SU-DHL-6 (cell line): ENCODE data around the gene CIP2A.

ENCODE experiments used
- H2AFZ ChIP-seq: fragments of 200-600 bp; sonication (generic); 2 replicates; pipeline ENCODE4 v1.6.1; 2014; ENCODE audit warnings: low read depth, mild to moderate bottlenecking, moderate library complexity, mixed read lengths, antibody characterized with exemption, low read length; ENCODE audit not compliant: severe bottlenecking
- H3F3A ChIP-seq: fragments of 200-600 bp; shearing (Covaris generic); 2 replicates; pipeline ENCODE4 v1.6.0; 2016; ENCODE audit warnings: antibody characterized with exemption, mild to moderate bottlenecking; ENCODE audit not compliant: insufficient read depth
- H3K27ac ChIP-seq: fragments of 200-600 bp; sonication (generic); 2 replicates; pipeline ENCODE4 v1.5.1; 2016; ENCODE audit warnings: low read depth, mild to moderate bottlenecking, low read length, moderate library complexity, mixed read lengths
- H3K27me3 ChIP-seq: fragments of 200-600 bp; sonication (generic), shearing (Covaris generic); 2 replicates; pipeline ENCODE4 v1.6.0; 2014; ENCODE audit warnings: mild to moderate bottlenecking, low read length
- H3K36me3 ChIP-seq: fragments of 200-600 bp; sonication (generic); 2 replicates; pipeline ENCODE4 v1.6.1; 2014; ENCODE audit warnings: mild to moderate bottlenecking, low read length, mixed read lengths
- H3K4me2 ChIP-seq: fragments of 300-600, 200-600 bp; shearing (Covaris generic), sonication (generic); 2 replicates; pipeline ENCODE4 v1.6.0; 2014; ENCODE audit warnings: low read length, low read depth, mild to moderate bottlenecking; ENCODE audit not compliant: poor library complexity, severe bottlenecking
- H3K4me3 ChIP-seq: fragments of 200-600 bp; sonication (generic); 2 replicates; pipeline ENCODE4 v1.5.1; 2014; ENCODE audit warnings: antibody characterized with exemption, low read length, mild to moderate bottlenecking, mixed read lengths; ENCODE audit not compliant: insufficient read depth, poor library complexity, severe bottlenecking
- H3K79me2 ChIP-seq: fragments of 200-600 bp; sonication (generic); 2 replicates; pipeline ENCODE4 v1.6.1; 2014; ENCODE audit warnings: mild to moderate bottlenecking, low read length, moderate library complexity; ENCODE audit not compliant: insufficient read depth
- H3K9ac ChIP-seq: fragments of 200-600 bp; sonication (generic); 2 replicates; pipeline ENCODE4 v1.7.0; 2014; ENCODE audit warnings: mild to moderate bottlenecking, low read length
- H3K9me2 ChIP-seq: fragments of 200-600 bp; sonication (generic); replicated peaks from 2 replicates; pipeline ENCODE4 v1.6.1; 2014; ENCODE audit warnings: low read length; ENCODE audit not compliant: insufficient read depth
- H3K9me3 ChIP-seq: fragments of 200-600 bp; sonication (generic); 2 replicates; pipeline ENCODE4 v1.6.1; 2014; ENCODE audit warnings: low read length, mixed read lengths; ENCODE audit not compliant: insufficient read depth
- H4K20me1 ChIP-seq: fragments of 200-600 bp; sonication (generic); 2 replicates; pipeline ENCODE4 v1.6.1; 2014; ENCODE audit warnings: low read depth, mild to moderate bottlenecking, antibody characterized with exemption, low read length, moderate library complexity, mixed read lengths
- EZH2phosphoT487 ChIP-seq: fragments of 200-600 bp; sonication (generic), shearing (Covaris generic); conservative IDR thresholded peaks from 2 replicates; pipeline ENCODE4 v1.6.1; 2018; ENCODE audit warnings: mild to moderate bottlenecking, antibody characterized with exemption, low read length, moderate library complexity, mixed read lengths
- TF ChIP-seq, protein P1 (sequence below): fragments of 200-600 bp; sonication (generic); IDR thresholded peaks from one replicate; pipeline ENCODE4 v1.5.1; 2017; ENCODE audit warnings: antibody characterized with exemption, mild to moderate bottlenecking, low read length, moderate library complexity; ENCODE audit not compliant: insufficient read depth, poor library complexity, severe bottlenecking

CIP2A gene

DNA sequence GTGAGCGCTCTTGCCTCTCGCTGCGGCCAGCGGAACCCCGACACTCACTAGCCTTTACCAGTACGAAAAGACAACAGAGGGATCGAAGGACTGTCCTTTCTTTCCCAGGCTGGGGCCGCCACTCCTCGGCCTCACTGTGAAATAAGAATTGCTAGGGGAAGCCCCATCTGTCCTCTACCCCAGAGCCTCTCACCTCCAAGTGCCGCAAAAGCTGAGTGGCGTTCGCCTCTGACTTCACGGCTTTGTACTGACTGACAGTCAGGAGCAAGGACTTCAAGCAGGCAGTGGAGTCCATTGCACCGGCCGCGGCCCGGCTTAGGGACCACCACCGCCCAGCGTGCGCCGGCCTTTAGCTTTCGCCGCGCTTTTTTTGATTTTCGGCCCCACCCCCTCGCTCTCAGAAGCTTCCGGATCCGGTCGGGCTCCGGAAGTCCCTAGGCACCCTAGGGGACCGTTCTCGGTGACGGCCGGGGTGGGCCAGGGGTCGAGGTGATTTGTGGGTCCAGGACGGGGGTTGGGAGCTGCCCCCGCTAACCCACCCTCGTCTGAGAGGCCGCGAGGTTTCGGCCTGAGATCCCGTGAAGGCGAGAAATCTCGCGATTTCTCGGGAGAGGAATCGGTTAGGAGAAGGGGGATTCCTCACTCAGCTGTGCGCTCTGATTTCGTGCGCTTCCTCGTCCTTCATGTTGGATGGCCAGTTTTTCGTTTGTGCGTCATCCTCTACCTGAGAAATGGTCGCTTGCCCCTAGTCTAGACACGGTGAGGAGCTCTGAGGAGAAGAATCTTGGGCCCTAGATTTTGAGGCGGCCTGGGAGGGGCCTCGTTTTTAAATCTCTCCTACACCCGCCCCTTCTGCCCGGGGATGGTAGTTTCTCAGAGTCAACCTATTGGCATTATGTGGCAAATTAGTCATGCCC lies at the start of gene CIP2A, which contains the start of gene DZIP3:
Gene CIP2A (minus strand): TSS at position 358 of the 917 bp plus-strand sequence. CDS start 63 bp downstream, at position 295.
Gene DZIP3 (plus strand): TSS at position 642 of the 917 bp plus-strand sequence. CDS start 15,685 bp downstream, outside the sequence.
- peaks cover 9% of the 10 kb centered on the region; the same call in 1 of the 2 replicates for H4K20me1 ChIP-seq
- no peaks in the 10 kb centered on the region for H3K27me3 ChIP-seq
- H2AFZ ChIP-seq = peak within 1 kb of the TSS; percentile 79
- peak within 1 kb of the TSS; percentile 93 for H3K4me2 ChIP-seq
- peaks cover 18% of the 10 kb centered on the region for H3K36me3 ChIP-seq
- peak within 1 kb of the TSS; percentile 88 for H3K27ac ChIP-seq
- peak within 1 kb of the TSS; percentile 90 for H3K4me3 ChIP-seq
- peak within 1 kb of the TSS; percentile 88 for H3K9ac ChIP-seq
- TF ChIP-seq, protein P1, sequence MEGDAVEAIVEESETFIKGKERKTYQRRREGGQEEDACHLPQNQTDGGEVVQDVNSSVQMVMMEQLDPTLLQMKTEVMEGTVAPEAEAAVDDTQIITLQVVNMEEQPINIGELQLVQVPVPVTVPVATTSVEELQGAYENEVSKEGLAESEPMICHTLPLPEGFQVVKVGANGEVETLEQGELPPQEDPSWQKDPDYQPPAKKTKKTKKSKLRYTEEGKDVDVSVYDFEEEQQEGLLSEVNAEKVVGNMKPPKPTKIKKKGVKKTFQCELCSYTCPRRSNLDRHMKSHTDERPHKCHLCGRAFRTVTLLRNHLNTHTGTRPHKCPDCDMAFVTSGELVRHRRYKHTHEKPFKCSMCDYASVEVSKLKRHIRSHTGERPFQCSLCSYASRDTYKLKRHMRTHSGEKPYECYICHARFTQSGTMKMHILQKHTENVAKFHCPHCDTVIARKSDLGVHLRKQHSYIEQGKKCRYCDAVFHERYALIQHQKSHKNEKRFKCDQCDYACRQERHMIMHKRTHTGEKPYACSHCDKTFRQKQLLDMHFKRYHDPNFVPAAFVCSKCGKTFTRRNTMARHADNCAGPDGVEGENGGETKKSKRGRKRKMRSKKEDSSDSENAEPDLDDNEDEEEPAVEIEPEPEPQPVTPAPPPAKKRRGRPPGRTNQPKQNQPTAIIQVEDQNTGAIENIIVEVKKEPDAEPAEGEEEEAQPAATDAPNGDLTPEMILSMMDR = no peak
- TF ChIP-seq EZH2phosphoT487 = no peak
- H3K9me2 ChIP-seq = no peaks in the 10 kb centered on the region
- H3K9me3 ChIP-seq = no peaks in the 10 kb centered on the region
- no peaks in the 10 kb centered on the region; the same call in none of the 2 replicates for H3F3A ChIP-seq
- peaks cover 61% of the 10 kb centered on the region for H3K79me2 ChIP-seq

DNA sequence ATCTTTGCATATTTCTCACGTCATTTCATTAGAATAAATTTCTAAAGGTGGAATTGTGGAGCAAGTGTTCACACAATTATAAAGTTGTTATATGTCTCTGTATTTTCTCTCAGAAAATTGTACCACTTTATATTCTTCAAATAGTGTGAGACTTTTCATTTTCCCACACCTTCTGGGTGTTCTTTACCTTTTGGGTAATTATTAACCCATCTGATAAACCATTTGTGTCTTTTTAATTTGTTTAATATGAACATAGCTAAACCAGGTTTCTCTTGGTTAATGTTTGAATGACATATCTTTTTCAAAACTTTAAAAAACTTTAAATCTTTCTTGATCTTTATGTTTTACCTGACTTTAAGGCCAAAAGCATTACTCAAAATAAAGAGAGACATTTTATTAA lies 40.7 kb upstream of the CIP2A start:
- H3K27ac ChIP-seq = no peak overlapping the region
- no peaks in the 10 kb centered on the region for H3F3A ChIP-seq
- no peaks in the 10 kb centered on the region for H4K20me1 ChIP-seq
- no peak overlapping the region for H3K4me2 ChIP-seq
- no peak overlapping the region for H2AFZ ChIP-seq
- H3K9ac ChIP-seq = no peak overlapping the region
- peaks cover 4% of the 10 kb centered on the region; the same call in 1 of the 2 replicates for H3K36me3 ChIP-seq
- H3K9me3 ChIP-seq = no peaks in the 10 kb centered on the region
- H3K79me2 ChIP-seq = no peaks in the 10 kb centered on the region
- no peaks in the 10 kb centered on the region for H3K9me2 ChIP-seq
- H3K4me3 ChIP-seq = no peak overlapping the region
- H3K27me3 ChIP-seq = no peaks in the 10 kb centered on the region
- no peak for TF ChIP-seq EZH2phosphoT487
- TF ChIP-seq, protein P1 = no peak

DNA sequence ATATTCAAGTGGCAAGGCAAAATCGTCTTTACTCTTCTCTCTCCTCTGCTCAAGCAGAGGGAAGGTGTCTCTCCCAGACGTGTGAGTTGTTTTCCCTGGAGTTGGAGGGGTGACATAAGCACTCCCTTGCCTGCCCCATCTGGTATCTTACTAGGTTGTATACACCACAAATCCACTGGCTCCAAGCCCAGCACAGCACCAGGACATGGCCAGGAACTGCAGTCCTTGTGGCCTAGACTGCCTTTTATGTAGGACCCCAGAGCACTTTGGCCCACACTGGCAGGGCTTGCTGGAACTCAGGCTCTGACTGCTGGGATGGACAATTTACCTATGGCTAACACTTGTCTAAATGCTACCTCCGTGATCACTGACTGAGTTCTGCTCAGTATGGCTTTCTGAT lies 34.3 kb upstream of the CIP2A start:
- Histone ChIP-seq H3K79me2 (no peaks in the 10 kb centered on the region), H3K27ac (no peak overlapping the region), H2AFZ (no peak overlapping the region), H3K27me3 (no peaks in the 10 kb centered on the region), H3K36me3 (no peaks in the 10 kb centered on the region), H3K9ac (no peak overlapping the region), H4K20me1 (no peaks in the 10 kb centered on the region), H3K9me2 (no peaks in the 10 kb centered on the region), H3K9me3 (no peaks in the 10 kb centered on the region), H3K4me3 (no peak overlapping the region), H3K4me2 (no peak overlapping the region), H3F3A (no peaks in the 10 kb centered on the region)
- TF ChIP-seq, protein P1 = no peak
- no peak for TF ChIP-seq EZH2phosphoT487
